Hypothalamus (tissue), 51 donors: Measurements from ENCODE around the gene CD2AP.
"Not testable (repeated sequence)": the region's sequence is repeated elsewhere in the genome, so short reads cannot be mapped to it uniquely, and the experiment has no call there.

Experiments
- DNase-seq, 51 donors: peaks; one replicate each; lab custom pipeline; 2025; lab: John Stamatoyannopoulos, UW

Gene CD2AP

DNA sequence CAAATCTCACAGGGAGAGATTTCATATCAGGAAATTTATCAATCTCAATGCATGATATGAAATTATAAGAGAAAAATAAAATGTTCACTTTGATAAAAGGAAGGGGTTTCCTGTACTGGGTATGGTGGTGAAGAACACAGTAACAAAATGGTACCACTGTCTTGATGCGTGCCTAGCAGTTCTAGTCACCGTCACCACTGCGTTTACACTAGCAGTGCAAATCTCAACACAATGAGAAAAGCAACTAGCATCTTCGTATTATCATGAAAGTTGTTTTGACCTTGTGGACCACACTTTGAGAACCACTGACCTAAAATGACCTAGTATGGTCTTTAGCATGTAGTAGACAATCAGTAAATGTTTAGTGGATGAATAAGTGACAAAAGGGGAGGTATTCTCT lies 152.4 kb downstream of the CD2AP start:
- no peak for DNase-seq

DNA sequence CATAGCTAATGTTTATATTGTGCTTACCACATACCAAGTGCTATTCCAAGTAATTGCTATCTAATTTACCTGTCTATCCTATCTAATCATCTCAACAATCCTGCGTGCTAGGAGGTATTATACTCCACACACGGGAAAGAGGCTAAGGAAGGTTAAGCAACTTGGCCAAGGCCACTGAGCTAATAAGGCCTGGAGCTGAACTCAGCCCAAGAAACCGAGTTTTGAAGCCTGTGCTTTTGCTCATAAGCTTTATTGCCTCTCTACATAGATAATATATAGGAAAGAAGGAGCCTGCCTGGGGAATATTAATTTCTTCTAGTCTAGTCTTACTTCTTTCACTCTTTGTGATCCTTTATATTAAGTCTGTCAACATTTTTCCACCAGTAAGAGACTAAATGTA lies 153.0 kb downstream of the CD2AP start:
- no peak for DNase-seq

DNA sequence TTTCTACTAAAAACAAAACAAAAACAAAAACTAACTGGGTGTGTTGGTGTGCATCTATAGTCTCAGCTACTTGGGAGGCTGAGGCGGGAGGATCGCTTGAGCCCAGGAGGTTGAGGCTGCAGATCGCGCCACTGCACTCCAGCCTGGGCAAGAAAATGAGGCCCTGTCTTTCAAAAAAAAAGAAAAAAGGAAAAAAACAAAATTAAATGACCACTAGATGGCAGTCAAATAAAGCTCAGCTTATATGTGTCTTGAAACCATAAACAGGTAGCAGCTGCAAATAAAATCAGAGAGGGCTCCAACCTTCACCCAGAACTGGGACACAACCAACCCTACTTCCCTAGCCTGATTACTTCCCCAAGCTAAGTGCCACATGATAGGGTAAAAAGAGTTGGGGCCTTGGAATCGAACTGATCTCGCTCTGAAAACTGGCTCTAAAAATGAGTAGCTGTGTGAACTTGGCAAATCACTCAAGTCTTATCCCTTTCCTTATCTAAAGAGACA lies 153.7 kb downstream of the CD2AP start:
- peak in 2 of 51 donors; percentile 1 to 7 for DNase-seq

DNA sequence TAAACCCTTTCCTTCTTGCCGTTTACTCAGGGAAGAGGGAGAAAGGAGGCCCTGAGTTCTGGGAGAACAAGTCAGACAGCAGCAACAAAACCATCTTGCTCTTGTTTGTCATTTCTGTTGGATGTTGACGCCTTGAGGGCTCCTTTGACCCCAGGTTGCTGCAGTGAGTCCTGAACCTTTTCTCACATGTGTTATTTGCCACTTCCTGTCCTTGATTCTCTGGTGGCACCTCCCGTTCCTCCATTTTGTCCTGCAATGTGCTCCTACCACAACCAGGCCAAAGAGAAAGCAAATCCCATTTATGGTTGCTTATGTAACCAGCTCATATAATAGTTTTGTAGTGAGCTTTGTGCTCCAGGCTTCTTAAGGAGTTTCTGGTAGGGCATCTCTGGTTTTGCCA lies 154.2 kb downstream of the CD2AP start:
- no peak for DNase-seq

DNA sequence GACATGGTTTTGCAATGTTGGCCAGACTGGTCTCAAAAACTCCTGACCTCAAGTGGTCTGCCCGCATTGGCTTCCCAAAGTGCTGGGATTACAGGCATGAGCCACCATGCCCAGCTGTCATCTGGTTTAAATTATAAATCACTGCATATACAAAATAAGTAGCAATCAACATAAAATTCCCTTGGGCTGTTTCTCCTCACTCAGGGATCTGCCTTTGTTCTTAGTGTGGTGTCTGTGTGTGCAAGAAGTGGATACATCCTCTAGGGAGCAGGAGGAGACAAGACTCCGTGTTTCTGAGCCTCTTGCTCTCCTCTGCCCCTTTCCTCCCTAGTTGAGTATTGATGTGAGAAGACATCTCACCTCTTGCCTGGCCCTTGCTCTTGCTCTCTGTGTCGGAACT lies 155.6 kb downstream of the CD2AP start:
- DNase-seq = no peak

DNA sequence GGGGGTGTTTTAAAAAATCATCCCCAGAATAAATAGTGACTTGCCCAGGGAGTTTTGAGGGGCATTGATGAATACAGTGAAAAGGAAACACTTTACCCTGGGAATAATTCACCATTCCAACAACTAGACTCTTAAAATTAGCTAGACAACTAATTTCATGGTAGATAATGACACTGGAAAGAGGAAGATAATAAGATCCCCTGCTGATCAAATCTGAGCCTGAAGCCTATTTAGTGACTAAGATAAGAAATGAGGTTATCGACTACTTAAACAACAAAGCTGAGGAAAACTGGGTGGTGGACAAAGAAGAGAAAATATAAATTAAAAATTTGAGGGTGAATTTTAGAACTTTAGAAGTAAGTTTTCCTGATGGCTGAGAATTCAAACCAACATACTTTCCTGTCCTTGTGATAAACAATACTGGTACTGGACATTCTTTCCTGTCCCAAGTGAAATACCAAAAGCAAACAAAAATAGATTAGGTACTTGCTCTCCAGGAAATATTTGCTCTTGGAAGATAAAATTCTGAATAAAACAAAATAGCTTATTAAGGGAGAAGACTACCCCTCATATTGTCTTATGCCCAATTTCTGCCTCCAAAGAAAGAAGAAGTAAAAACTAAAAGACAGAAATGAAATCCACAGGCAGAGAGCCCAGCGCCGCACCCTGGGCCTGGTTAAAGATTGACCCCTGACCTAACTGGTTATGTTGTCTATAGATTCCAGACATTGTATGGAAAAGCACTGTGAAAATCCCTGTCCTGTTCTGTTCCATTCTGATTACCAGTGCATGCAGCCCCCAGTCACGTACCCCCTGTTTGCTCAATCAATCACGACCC lies 156.8 kb downstream of the CD2AP start:
- DNase-seq = no peak

DNA sequence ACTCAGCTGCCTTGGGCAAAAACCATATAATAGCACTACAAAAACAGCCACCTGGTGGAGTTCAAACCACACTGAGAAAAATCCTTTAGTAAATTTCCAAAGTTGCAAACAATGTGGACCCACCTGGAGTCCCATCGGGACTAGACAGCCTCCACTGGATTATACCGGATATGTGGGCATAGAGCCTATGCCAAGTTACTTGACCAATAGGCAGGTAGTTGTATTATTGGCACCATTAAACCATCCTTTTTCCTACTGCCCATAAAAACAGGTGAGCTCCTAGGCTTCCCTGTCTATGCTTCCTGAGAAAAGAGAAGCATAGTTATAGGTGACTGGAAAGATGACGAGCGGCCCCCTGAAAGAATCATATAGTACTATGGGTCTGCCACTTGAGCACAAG lies 169.1 kb downstream of the CD2AP start:
- no peak for DNase-seq

DNA sequence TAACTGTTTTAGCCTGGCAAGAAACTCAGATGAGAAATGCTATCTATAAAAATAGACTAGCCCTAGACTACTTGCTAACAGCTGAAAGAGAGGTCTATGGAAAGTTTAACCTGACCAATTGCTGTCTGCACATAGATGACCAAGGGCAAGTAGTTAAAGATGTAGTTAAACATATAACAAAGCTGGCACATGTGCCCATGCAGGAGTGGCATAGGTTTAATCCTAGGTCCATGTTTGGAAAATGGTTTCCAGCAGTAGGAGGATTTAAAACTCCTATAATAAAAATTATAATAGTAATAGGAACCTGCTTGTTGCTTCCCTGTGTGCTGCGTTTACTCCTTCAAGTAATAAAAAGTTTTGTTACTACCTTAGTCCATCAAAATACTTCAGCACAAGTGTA lies 169.6 kb downstream of the CD2AP start:
- no peak for DNase-seq

DNA sequence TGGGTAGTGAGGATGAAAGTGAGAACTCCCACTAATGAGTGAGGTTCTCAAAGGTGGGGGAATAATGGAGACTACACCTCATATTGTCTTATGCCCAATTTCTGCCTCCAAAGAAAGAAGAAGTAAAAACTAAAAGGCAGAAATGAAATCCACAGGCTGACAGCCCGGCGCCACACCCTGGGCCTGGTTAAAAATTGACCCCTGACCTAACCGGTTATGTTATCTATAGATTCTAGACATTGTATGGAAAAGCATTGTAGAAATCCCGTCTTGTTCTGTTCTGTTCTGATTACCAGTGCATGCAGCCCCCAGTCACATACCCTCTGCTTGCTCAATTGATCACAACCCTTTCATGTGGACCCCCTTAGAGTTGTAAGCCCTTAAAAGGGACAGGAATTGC lies 170.0 kb downstream of the CD2AP start:
- not testable (repeated sequence) for DNase-seq

DNA sequence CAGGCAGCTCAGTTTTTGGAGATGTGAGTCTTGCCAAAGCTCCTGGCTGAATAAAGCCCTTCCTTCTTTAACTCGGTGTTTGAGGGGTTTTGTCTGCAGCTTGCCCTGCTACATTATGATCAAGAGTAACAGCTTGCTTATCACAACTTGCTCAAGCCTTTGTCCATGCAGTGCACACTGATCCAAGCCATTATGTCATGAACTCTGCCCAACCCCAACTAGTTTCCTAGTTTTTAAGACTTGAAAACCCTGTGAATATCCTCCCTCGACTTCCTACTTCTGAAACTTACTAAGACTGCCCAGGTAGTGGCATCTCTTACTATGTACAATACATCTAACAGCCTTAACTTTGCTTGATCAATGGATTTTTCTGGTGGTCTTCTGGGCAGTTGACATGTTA lies 170.4 kb downstream of the CD2AP start:
- no peak for DNase-seq

DNA sequence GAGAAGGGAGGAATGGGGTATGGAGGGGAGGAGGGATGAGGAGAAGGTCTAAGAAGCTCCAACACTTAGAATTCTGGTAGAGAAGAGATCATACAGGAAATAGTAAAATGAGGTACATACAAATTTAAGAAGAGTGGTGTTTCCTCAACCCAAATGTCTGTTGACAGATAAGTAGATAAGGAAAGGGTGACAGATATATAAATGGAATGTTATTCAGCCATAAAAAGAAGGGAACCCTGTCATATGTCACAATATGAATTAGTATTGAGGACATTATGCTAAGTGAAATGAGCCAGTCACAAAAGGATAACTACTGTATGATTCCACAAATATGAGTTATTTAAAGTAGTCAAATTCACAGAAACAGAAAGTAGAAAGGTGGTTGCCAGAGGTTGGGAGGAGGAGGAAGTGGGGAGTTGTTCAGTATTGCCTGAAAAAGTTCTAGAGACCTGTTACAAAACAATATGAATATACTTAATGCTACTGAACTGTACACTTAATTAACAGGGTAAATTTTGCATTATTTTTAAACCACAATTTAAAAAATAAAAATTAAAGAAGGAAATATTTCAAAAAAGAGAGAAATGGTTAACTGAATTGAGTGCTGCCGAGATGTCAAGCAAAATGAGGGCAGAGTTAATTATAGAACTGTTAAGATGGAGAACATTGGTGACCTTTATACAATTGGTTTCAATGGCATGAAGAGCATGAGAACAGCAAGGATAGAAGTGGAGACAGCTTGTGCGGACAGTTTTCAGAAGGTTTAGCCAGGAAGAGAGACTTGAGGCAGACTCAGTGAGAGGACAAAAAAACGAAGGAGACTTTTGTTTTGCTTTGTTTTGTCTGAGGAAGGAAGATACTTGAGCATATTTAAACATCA lies 173.2 kb downstream of the CD2AP start:
- no peak for DNase-seq

DNA sequence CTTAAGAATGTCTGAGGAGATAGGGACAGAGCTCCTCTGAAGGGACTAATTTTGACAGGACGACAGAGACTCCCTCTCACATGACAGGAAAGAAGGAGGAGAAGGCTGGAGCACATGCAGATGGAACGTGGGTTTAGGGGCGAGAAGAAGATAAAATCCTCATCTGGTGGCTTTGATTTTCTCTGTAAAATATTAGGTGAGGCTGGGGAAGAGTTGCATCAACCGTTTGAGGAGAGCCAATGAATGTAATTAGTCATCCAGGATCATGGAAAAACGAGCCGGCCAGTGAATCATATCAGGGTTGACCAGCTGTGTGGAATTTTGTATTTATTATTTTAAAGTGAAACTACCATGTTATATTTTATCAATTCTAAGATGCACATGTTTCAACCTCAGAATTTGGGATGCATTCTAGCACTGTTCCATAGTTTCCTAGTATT lies 173.9 kb downstream of the CD2AP start:
- DNase-seq = no peak

DNA sequence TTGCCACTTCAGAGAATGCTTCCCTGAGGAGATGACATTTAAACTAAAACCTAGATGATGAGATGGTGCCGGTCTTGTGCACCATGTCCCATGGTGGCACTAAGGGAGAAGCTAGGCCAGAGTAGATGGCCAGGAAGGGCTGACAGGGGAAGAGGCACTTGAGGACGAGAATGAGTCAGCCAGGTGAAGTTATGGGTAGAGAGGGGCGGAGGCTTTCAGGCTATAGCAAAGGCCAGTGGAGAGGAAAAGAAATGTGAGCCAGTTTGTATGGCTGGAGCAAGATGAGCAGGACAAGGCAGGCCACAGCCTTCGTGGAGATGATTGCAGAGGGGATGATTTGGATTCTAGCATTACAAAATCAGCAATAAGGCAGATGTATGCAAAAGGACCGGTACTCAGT lies 176.1 kb downstream of the CD2AP start:
- no peak for DNase-seq

DNA sequence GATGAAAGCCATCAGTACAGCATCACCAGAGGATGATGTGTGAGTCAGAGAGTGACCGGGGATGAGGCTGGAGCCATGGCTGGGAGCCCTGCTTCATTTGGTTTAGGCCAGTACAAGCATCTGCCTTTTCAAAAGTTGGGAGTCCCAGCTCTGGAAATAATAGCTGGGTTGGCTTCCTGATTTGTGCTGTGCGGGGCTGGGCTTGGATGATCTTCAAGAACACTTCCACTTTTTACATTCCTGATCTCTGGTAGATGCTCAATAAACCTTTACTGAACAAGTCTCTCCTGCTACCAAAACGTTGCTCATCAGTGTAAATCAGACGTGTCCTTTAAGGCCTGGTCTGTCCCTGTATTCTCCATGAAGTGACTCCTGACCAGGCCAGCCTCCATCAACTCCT lies 176.7 kb downstream of the CD2AP start:
- no peak for DNase-seq

DNA sequence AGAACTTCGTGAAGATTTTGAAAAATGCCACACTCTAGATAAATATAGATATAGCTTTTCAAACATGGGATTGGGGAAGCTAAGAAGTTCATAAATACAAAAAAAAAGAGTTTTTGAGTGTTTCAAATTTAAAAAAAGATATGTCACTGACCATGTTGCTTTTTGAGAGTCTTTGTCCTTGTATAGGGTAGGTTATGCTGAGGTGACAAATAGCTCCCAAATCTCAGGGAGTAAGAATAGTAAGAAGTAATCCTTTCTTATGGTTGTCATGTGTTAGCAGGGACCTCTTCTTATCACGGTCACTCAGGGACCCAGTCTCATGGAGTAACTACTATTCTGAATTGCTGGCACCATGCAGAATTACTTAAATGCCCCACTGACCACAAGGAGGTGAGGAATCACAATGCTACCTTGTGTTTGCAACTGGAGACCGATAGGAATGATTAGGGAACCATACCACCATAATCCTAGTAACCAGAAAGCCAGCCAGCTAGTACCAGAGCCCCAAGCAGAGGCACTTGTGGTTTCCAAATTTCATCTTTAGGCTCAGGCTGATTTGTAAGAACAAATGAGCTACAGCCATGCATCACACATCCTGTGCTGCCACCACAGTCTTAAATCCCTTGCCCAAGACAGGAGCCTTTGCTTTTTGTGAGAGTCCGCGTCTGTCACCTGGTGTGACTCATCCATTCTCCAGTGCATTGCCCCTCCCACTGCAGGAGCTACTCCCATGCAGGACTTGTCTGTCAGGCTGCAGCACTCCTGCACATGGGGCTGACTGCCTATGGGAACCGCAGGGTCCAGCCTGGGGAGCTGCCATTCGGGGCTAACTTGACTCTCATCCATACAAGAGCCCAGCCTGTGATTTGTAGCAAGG lies 178.4 kb downstream of the CD2AP start:
- no peak for DNase-seq

DNA sequence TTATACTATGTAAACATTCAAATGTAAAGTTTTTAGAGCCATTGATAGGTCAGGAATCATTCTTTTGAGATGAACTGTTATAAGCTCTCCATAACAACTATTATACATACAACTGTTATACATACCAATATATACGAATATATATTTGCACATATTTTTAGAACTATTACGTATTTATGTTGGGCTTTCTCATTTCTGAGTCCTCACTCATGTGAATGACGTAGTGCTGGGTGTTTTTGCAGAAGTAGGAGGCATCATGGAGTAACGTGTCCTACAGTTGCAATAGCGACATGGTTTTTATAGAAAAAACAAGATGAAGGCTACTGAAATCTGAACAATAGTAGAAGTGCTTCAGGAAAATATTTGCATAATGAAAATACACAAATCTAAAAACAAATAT lies 184.4 kb downstream of the CD2AP start:
- DNase-seq = no peak

DNA sequence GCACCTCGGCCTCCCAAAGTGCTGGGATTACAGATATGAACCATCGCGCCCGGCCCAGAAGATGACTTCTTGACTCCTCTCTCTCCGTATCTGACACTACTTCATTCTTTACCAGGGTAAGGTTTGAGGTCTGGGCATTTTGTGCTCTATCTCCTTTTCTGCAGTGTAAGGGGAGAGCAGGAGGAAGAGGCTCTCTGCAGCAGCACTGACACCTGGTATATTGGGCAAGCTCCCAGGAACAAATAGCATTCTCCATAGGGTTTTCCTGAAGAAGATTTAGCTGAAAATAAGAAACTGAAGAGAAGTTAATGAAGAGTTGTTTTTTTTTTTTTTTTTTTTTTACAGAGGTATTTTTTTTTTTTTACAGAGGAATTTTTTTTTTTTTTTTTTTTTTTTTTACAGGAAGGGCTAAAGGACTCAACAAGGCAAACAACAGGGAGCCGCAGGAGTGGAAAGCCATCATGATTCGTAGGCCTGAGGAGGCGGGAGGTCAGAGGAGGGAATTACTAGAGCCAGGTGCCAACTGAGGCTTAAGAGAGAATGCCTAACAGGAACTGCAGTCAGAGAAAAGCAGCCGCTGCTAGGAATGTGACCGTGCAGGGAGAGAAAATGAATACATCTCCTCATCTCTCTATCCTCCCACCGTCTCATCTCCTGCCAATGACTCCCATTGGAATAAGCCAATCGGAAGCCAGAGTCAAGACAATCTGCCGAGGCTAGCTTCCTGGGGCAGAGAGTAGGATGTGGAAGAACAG lies 186.1 kb downstream of the CD2AP start:
- no peak for DNase-seq

DNA sequence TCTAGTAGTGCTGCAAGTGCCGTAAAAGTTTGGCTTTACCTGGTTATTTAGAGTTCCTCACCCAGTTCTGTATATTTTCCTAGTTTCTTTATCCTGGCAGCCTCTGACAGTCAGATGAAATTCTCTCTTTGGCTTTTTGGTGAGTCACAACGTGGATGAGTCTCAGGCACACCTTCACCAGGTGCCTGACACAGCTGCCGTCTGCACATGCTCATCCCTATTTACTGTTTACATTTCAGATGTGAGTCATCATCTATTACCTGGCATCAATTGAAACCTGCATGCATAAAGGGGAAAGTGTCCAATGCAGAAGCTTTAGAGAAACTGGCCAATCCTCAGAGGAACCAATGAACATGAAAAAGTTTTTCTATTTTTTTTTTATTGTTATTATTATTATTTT lies 187.5 kb downstream of the CD2AP start:
- DNase-seq = no peak

DNA sequence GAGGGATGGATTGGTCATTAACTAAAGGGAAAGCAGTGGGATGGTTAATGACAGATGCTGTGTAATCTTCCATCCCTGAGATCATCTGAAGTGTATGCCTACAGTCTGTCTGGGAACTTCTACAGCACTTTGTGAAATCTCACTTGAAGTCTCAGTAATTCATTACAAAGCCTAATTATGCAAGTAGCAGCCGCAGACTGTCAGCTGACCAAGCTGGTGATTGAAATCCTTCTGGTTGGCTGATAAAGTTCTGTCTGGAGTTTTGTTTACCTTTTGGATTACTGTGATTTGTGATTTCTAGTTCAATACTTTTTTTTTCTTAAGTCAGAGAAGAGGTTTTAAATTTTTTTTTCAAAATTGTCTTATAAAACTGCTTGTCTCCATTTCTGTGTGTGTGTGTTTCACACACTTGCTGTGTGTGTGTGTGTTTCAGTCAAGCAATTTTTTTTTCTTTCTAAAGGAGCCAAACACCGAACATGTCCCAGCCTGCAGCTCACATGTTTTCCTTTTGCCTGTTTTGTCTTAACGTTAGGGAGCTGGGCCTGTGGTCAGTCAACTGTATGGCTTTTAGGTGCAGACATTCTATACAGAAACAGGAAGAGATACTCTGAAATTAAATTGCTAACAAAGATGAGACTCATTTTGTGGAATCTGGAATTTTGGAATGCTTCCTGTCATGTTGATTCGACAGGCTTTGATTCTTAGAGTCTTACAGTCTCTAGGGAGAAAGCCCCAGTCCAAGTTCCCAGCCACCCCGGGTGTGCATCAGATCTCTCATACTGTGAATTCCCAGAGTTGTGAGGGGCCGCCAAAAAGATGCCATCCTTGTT lies 192.3 kb downstream of the CD2AP start:
- DNase-seq = no peak
